ENCODE data around the gene LRP8. TPM values are rescaled to one million over a fixed set of nuclear protein-coding genes. Genes with fewer than 3 reads are reported as not detected.

Gene LRP8
- total and polyA plus RNA-seq, 2 of the 4 experiments (the other 2 are of a cell fraction) = 12.0 to 12.1 TPM

DNA sequence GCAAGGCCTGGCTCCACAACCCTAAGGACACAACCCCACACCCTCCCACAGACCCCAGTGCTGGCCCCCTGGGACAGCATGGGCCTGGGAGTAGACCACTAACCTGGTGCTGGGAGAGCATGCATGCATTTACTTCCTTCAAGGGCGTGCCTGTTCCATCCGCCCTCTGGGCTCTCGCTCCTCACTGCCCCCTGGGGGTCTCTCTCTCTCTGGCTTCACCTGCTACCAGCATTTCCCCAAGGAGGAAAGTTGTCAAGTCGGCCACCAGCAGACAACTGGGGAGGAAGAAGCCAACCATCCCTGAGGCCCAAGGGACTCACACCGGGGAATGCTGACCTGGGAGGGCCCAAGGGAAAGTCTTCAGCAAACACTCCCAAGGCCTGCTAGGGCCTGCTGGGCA is 6.5 kb downstream of the LRP8 start (continued):
- TF ChIP-seq, protein P1, sequence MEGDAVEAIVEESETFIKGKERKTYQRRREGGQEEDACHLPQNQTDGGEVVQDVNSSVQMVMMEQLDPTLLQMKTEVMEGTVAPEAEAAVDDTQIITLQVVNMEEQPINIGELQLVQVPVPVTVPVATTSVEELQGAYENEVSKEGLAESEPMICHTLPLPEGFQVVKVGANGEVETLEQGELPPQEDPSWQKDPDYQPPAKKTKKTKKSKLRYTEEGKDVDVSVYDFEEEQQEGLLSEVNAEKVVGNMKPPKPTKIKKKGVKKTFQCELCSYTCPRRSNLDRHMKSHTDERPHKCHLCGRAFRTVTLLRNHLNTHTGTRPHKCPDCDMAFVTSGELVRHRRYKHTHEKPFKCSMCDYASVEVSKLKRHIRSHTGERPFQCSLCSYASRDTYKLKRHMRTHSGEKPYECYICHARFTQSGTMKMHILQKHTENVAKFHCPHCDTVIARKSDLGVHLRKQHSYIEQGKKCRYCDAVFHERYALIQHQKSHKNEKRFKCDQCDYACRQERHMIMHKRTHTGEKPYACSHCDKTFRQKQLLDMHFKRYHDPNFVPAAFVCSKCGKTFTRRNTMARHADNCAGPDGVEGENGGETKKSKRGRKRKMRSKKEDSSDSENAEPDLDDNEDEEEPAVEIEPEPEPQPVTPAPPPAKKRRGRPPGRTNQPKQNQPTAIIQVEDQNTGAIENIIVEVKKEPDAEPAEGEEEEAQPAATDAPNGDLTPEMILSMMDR (conservative IDR thresholded peaks at IDR 0.05; ENCODE audit: low read depth, low read length) = no peak; the same call in 1 of the 2 replicates
- no peak for TF ChIP-seq NFE2L2 (IDR thresholded peaks at IDR 0.05; ENCODE audit: low read depth, low read length)

DNA sequence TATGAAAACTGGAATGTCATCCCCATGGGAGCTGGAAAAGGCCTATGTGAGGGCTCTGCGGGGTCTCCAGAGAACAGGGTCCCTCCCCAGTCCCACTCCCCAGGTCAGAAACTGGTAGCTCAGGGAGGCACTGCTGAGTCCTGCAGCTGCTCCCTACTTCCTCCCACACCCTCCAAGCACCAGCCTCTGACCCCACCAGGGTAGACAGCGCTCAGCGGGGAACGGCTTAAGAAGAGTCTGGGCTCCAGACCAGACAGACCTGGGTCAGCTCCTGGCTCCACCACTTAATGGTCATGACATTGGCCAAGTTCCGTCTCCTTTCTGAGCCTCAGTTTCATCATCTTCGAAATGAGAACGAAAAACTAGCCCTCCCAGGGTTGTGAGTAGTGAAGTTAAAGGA is 7.2 kb downstream of the LRP8 start:
- Histone ChIP-seq H4K8ac (ENCODE audit: low read depth in 2 of 2, low read length in 2 of 2) (no peak overlapping the region), H2BK5ac (ENCODE audit: low read depth, low read length, poor library complexity, severe bottlenecking) (no peak overlapping the region), H3K4me1 (ENCODE audit: control insufficient read depth, insufficient read depth, low read length) (peaks cover 6% of the 10 kb centered on the region), H3K18ac (ENCODE audit: low read depth, low read length) (no peak overlapping the region), H3K4me2 (ENCODE audit: low read depth, low read length) (no peak overlapping the region), H3K4me3 (ENCODE audit: insufficient read depth, low read depth, low read length) (no peak overlapping the region), H3K14ac (replicated peaks; ENCODE audit: low read depth, low read length) (no peak overlapping the region), H3K56ac (ENCODE audit: extremely low read depth, insufficient read depth, low read length) (no peak overlapping the region), H3K27me3 (ENCODE audit: control insufficient read depth, insufficient read depth, low read length) (no peaks in the 10 kb centered on the region), H4K5ac (ENCODE audit: low read depth, low read length) (no peak overlapping the region), H4K91ac (ENCODE audit: insufficient read depth, low read depth, low read length) (no peak overlapping the region), H2AFZ (replicated peaks; ENCODE audit: low read length, poor library complexity) (no peak overlapping the region), H4K20me1 (ENCODE audit: insufficient read depth, low read length) (no peaks in the 10 kb centered on the region), H2AK9ac (replicated peaks; ENCODE audit: low read depth, low read length, poor library complexity) (no peak overlapping the region), H2BK120ac (ENCODE audit: low read depth, low read length) (no peak overlapping the region), H3K9me1 (ENCODE audit: insufficient read depth, low read length) (peaks cover 4% of the 10 kb centered on the region; the same call in 1 of the 2 replicates), H2BK15ac (ENCODE audit: low read depth, low read length) (no peak overlapping the region), H2AK5ac (ENCODE audit: low read depth, low read length) (no peak overlapping the region), H3K27ac (ENCODE audit: insufficient read depth, low read length) (no peak overlapping the region), H3K9me3 (ENCODE audit: control insufficient read depth, insufficient read depth, low read length) (no peaks in the 10 kb centered on the region), H3K9ac (ENCODE audit: low read depth, low read length) (no peak overlapping the region), H3K79me1 (ENCODE audit: low read depth in 1 of 2, low read length in 2 of 2) (peaks cover 6 to 12% of the 10 kb centered on the region in 2 experiments; a peak in 3 of 4 replicates), H3K23ac (ENCODE audit: low read depth, low read length) (no peak overlapping the region), H2BK20ac (ENCODE audit: low read depth, low read length) (no peak overlapping the region), H3K36me3 (ENCODE audit: control insufficient read depth, insufficient read depth, low read length) (no peaks in the 10 kb centered on the region; the same call in 1 of the 2 replicates), H3K4ac (ENCODE audit: low read depth, low read length) (no peak overlapping the region)
- ATAC-seq (ENCODE audit: low read depth) = no peak
- intact Hi-C loops (cut with micrococcal nuclease) = no loop called here
- dilution Hi-C loops (cut with HindIII; ENCODE audit: low sequenced_read_pairs, unreplicated experiment) = no loop called here
- CTCF ChIA-PET = no interaction called here
- WGBS, 2 experiments (ENCODE audit: extremely low coverage in 2 of 2, insufficient read length in 1 of 2) = 94% methylated on average over 3 of the region's 7 CpGs; no CpG with 5 or more reads in 1 of the 2 experiments
- no peak for DNase-seq
- BruUV-seq (replicated peaks) = no TSS peak
- in situ Hi-C loops (cut with MboI; ENCODE audit: low sequenced_read_pairs) = no loop called here
- POLR2A ChIA-PET (ENCODE audit: unreplicated experiment) = no interaction called here
- TF ChIP-seq CEBPB (IDR thresholded peaks at IDR 0.05; ENCODE audit: low read depth, low read length) (no peak), SMC3 (IDR thresholded peaks at IDR 0.05; ENCODE audit: low read depth, low read length) (no peak), POLR2A (IDR thresholded peaks at IDR 0.05; ENCODE audit: low read depth, low read length) (no peak), MAZ (IDR thresholded peaks at IDR 0.05; ENCODE audit: borderline replicate concordance, low read depth, low read length) (no peak), MAFK (IDR thresholded peaks at IDR 0.05; ENCODE audit: low read depth, low read length) (no peak), RAD21 (IDR thresholded peaks at IDR 0.05; ENCODE audit: low read length) (no peak), BHLHE40 (IDR thresholded peaks at IDR 0.05; ENCODE audit: low read depth, low read length) (no peak)
- TF ChIP-seq, protein P2, sequence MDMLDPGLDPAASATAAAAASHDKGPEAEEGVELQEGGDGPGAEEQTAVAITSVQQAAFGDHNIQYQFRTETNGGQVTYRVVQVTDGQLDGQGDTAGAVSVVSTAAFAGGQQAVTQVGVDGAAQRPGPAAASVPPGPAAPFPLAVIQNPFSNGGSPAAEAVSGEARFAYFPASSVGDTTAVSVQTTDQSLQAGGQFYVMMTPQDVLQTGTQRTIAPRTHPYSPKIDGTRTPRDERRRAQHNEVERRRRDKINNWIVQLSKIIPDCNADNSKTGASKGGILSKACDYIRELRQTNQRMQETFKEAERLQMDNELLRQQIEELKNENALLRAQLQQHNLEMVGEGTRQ (IDR thresholded peaks at IDR 0.05; ENCODE audit: low read depth, low read length) = no peak
- TF ChIP-seq, protein P3, sequence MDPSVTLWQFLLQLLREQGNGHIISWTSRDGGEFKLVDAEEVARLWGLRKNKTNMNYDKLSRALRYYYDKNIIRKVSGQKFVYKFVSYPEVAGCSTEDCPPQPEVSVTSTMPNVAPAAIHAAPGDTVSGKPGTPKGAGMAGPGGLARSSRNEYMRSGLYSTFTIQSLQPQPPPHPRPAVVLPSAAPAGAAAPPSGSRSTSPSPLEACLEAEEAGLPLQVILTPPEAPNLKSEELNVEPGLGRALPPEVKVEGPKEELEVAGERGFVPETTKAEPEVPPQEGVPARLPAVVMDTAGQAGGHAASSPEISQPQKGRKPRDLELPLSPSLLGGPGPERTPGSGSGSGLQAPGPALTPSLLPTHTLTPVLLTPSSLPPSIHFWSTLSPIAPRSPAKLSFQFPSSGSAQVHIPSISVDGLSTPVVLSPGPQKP (IDR thresholded peaks at IDR 0.05; ENCODE audit: borderline replicate concordance, low read depth, low read length) = no peak
- TF ChIP-seq, protein P1 (conservative IDR thresholded peaks at IDR 0.05; ENCODE audit: low read depth, low read length) = no peak

Measured in IMR-90 (cell line).